GM12878 (cell line): Measurements from ENCODE around the gene DPF3. TPM values are rescaled to one million over a fixed set of nuclear protein-coding genes. Genes with fewer than 3 reads are reported as not detected.

Experiments
- ATAC-seq: fragments of 200-7000 bp; cut with Tn5 transposase; 3 replicates; pipeline ENCODE4 v1.9.1; 2020; ENCODE audit warnings: mild to moderate bottlenecking, moderate library complexity
- BruUV-seq: library from RNA; stranded (reverse); fragments of 400-500 nt; replicated peaks from 2 replicates; lab custom pipeline; 2021; lab: Mats Ljungman, UMichigan
- CTCF ChIA-PET: fragments of 300-600 bp; sonication (Branson Sonifier 250); formaldehyde crosslinking; extraction: SDS; loops from one replicate; lab custom pipeline; 2021; ENCODE audit warnings: inconsistent platforms; lab: Yijun Ruan, JAX
- POLR2A ChIA-PET: fragments of 350-600 bp; formaldehyde crosslinking; extraction: SDS; loops from one replicate; lab custom pipeline; 2021; ENCODE audit warnings: inconsistent platforms; lab: Charles Lee
- RAD21 ChIA-PET: fragments of 300-600 bp; sonication (Branson Sonifier 250); formaldehyde crosslinking; loops from one replicate; lab custom pipeline; 2023; ENCODE audit warnings: antibody characterized with exemption; ENCODE audit not compliant: unreplicated experiment; lab: Charles Lee
- SMC1A ChIA-PET: fragments of 300-600 bp; sonication (Branson Sonifier 250); formaldehyde crosslinking; loops from one replicate; lab custom pipeline; 2023; ENCODE audit not compliant: unreplicated experiment, uncharacterized antibody; lab: Charles Lee
- DNase-seq: peaks from one replicate; pipeline ENCODE4 v3.0.0-alpha.2; 2011; ENCODE audit warnings: low read depth, low spot score
- FAIRE-seq: peaks from 3 replicates; lab custom pipeline; 2011; peaks lifted over from hg19 to GRCh38; lab: Jason Lieb, UNC
- H2AFZ ChIP-seq: 2 replicates; pipeline ENCODE4 v1.6.0; 2011; ENCODE audit warnings: low read depth, low read length, control low read depth; ENCODE audit not compliant: control insufficient read depth
- H3K27ac ChIP-seq: 2 replicates; pipeline ENCODE4 v1.5.1; 2011; ENCODE audit warnings: control low read depth; ENCODE audit not compliant: control insufficient read depth, insufficient read depth
- H3K27me3 ChIP-seq, 2 experiments: replicated peaks in 1 of 2; 2 replicates each; pipeline versions ENCODE4 v1.6.0 to v1.6.1; 2011; ENCODE audit warnings: low read length in 1 of 2; ENCODE audit not compliant: control insufficient read depth in 2 of 2, insufficient read depth in 2 of 2
- H3K36me3 ChIP-seq, 2 experiments: 2 replicates each; pipeline ENCODE4 v1.5.1; 2011; ENCODE audit warnings: low read length in 1 of 2; ENCODE audit not compliant: control insufficient read depth in 2 of 2, insufficient read depth in 2 of 2
- H3K4me1 ChIP-seq: 2 replicates; pipeline ENCODE4 v1.6.1; 2011; ENCODE audit warnings: mild to moderate bottlenecking, low read length, moderate library complexity, mixed read lengths; ENCODE audit not compliant: control insufficient read depth, insufficient read depth
- H3K4me2 ChIP-seq: 2 replicates; pipeline ENCODE4 v1.6.0; 2011; ENCODE audit warnings: control low read depth; ENCODE audit not compliant: control insufficient read depth, insufficient read depth
- H3K4me3 ChIP-seq: fragments of 200-600 bp; sonication (generic); 2 replicates; pipeline ENCODE4 v1.5.1; 2016
- H3K79me2 ChIP-seq: 2 replicates; pipeline ENCODE4 v1.6.0; 2011; ENCODE audit warnings: low read length; ENCODE audit not compliant: control insufficient read depth, insufficient read depth
- H3K9ac ChIP-seq: 2 replicates; pipeline ENCODE4 v1.8.0; 2011; ENCODE audit warnings: low read length, control low read depth, mixed read lengths; ENCODE audit not compliant: control insufficient read depth, insufficient read depth
- H3K9me3 ChIP-seq: replicated peaks from 3 replicates; pipeline ENCODE4 v1.5.1; 2011; ENCODE audit warnings: mild to moderate bottlenecking, low read length; ENCODE audit not compliant: control insufficient read depth, insufficient read depth
- H4K20me1 ChIP-seq: 2 replicates; pipeline ENCODE4 v1.6.0; 2011; ENCODE audit not compliant: control insufficient read depth, insufficient read depth
- CBFB ChIP-seq: IDR thresholded peaks from 2 replicates; pipeline ENCODE4 v1.6.1; 2016; ENCODE audit warnings: antibody characterized with exemption, low read depth
- CBX3 ChIP-seq: fragments of 200-600 bp; sonication (generic); IDR thresholded peaks from 2 replicates; pipeline ENCODE4 v1.6.1; 2016; ENCODE audit warnings: low read depth, borderline replicate concordance
- CTCF ChIP-seq, 3 experiments: IDR thresholded peaks in 2 of 3; conservative IDR thresholded peaks in 1 of 3; 2 replicates each; pipeline ENCODE4 v1.5.1; 2011; ENCODE audit warnings: low read depth in 3 of 3, low read length in 3 of 3, mild to moderate bottlenecking in 3 of 3, control low read depth in 2 of 3, moderate library complexity in 2 of 3, inconsistent platforms in 1 of 3, mixed read lengths in 1 of 3; ENCODE audit not compliant: control insufficient read depth in 2 of 3, insufficient read depth in 1 of 3; ENCODE audit errors: extremely low read depth in 1 of 3
- E4F1 ChIP-seq: fragments of 450-650 bp; IDR thresholded peaks from 2 replicates; pipeline ENCODE4 v1.6.1; 2018; ENCODE audit warnings: borderline replicate concordance, mild to moderate bottlenecking; ENCODE audit not compliant: partially characterized antibody
- MTA3 ChIP-seq: IDR thresholded peaks from 2 replicates; pipeline ENCODE4 v1.6.1; 2012; ENCODE audit warnings: low read length, inconsistent platforms, borderline replicate concordance
- POLR2A ChIP-seq: IDR thresholded peaks from 2 replicates; pipeline ENCODE4 v1.6.1; 2011; ENCODE audit warnings: low read depth, mild to moderate bottlenecking, low read length
- WGBS: methylation state at CpG from one replicate; pipeline ENCODE4 v1.1.6; 2016; ENCODE audit warnings: low lambda C conversion rate; ENCODE audit not compliant: insufficient replicate concordance, insufficient coverage; ENCODE audit errors: missing lambda C conversion rate; 5-methylcytosine and 5-hydroxymethylcytosine counted together
- in situ Hi-C: fragments of 300-500 bp; cut with MboI; formaldehyde crosslinking; loops from 9 replicates; pipeline ENCODE4 v1.14.3; 2018; ENCODE audit warnings: mixed read lengths
- intact Hi-C: fragments of 100-400 bp; cut with micrococcal nuclease; formaldehyde crosslinking; loops from one replicate; pipeline ENCODE4 v1.14.2; 2022; ENCODE audit not compliant: unreplicated experiment
- polyA plus RNA-seq, 11 experiments: library from polyadenylated mRNA; depleted of rRNA in 4 of 11; unstranded in 6 of 11; stranded (reverse) in 5 of 11; fragments of >200 nt; fragmentation: Nextera tagmentation in 4 of 11; fragmentation: Illumina TruSeq in 1 of 11; extraction: Ambion mirVana in 4 of 11; extraction: Trizol in 1 of 11; gene quantifications; 1 replicate in 1 of 11; 2 replicates in 10 of 11; pipeline versions ENCODE4 v1.2.1 to v1.2.3, GENCODE V29; 2011 to 2016; ENCODE audit warnings: inconsistent platforms in 2 of 11, missing spikeins in 2 of 11, low read depth in 1 of 11
- total RNA-seq, 4 experiments: library from RNA; depleted of rRNA in 3 of 4; stranded (reverse); fragments of >200 nt in 3 of 4; fragmentation: Illumina TruSeq in 1 of 4; extraction: Trizol in 1 of 4; gene quantifications; 2 replicates each; pipeline versions ENCODE4 v1.2.1 to v1.2.3, GENCODE V29; 2013 to 2021

Gene DPF3
- total and polyA plus RNA-seq, 10 of the 15 experiments (the other 5 are each of a cell fraction or from before 2014, with no cell fraction given): 0.69 to 8.0 (median 2.2) TPM

- FAIRE-seq (no peak), ATAC-seq (no peak), DNase-seq (no peak)
- BruUV-seq: no TSS peak
- no peaks in the 10 kb centered on the region for H3K79me2 ChIP-seq
- RAD21 ChIA-PET: no interaction called here
- CTCF ChIA-PET: interaction anchor here (1.4 to 2.3 kb wide), 2 partner anchors 10 to 121 kb away, joined by 3 to 5 read pairs; no protein-coding TSS in a partner anchor
- POLR2A ChIA-PET: interaction anchor here (1.4 kb wide), 1 partner anchor 8 kb away, joined by 5 read pairs; no protein-coding TSS in a partner anchor
- TF ChIP-seq CTCF (IDR thresholded peaks at IDR 0.05 in 2 of 3, conservative IDR thresholded peaks at IDR 0.05 in 1 of 3; ENCODE audit: control insufficient read depth in 2 of 3, extremely low read depth in 1 of 3, insufficient read depth in 1 of 3, low read depth in 3 of 3, low read length in 3 of 3) (no peak), CBX3 (no peak), E4F1 (no peak), POLR2A (no peak), MTA3 (no peak), CBFB (no peak)
- no peaks in the 10 kb centered on the region for H4K20me1 ChIP-seq
- no peaks in the 10 kb centered on the region for H3K36me3 ChIP-seq
- WGBS: 52% methylated on average over 5 of the region's 5 CpGs
- no peaks in the 10 kb centered on the region for H3K9me3 ChIP-seq
- intact Hi-C loops (no loop called here), in situ Hi-C loops (no loop called here)
- no peak overlapping the region for H3K4me2 ChIP-seq
- no peak overlapping the region for H2AFZ ChIP-seq
- H3K27me3 ChIP-seq: no peaks in the 10 kb centered on the region; a peak in 1 of 4 replicates
- SMC1A ChIA-PET: interaction anchor here (0.8 to 2.9 kb wide), 7 partner anchors 10 to 58 kb away, joined by 3 to 8 read pairs (median 3); no protein-coding TSS in a partner anchor
- no peak overlapping the region for H3K9ac ChIP-seq
- H3K27ac ChIP-seq: no peak overlapping the region
- no peaks in the 10 kb centered on the region for H3K4me1 ChIP-seq
- no peak overlapping the region for H3K4me3 ChIP-seq
Measured at GRCh38 chr14:72577521-72577920, 316.4 kb downstream of the DPF3 start.
